Mesothelial cell of epicardium (in vitro differentiated cells): ENCODE results near the gene SPPL2C. TPM values are rescaled to one million over a fixed set of nuclear protein-coding genes. Genes with fewer than 3 reads are reported as not detected.

Experiments
- DNase-seq, 2 experiments: peaks; one replicate each; pipeline ENCODE4 v3.0.0; 2021; ENCODE audit warnings: low spot score in 2 of 2; ENCODE audit not compliant: unreplicated experiment in 2 of 2
- H3K27ac Mint-ChIP-seq: 2 replicates; pipeline ENCODE4 v1.8.0; 2021; ENCODE audit warnings: mixed read lengths
- H3K27me3 Mint-ChIP-seq: 2 replicates; pipeline ENCODE4 v1.8.0; 2021; ENCODE audit warnings: low read depth, mixed read lengths
- H3K36me3 Mint-ChIP-seq: 2 replicates; pipeline ENCODE4 v1.8.0; 2021; ENCODE audit warnings: mixed read lengths
- H3K4me1 Mint-ChIP-seq: 2 replicates; pipeline ENCODE4 v1.8.0; 2021; ENCODE audit warnings: mixed read lengths
- H3K4me3 Mint-ChIP-seq: 2 replicates; pipeline ENCODE4 v1.8.0; 2021; ENCODE audit warnings: mild to moderate bottlenecking, moderate library complexity, mixed read lengths
- H3K9me3 Mint-ChIP-seq: 2 replicates; pipeline ENCODE4 v1.8.0; 2021; ENCODE audit warnings: mixed read lengths
- CTCF ChIP-seq: fragments of 200-600 bp; sonication (generic); IDR thresholded peaks from one replicate; pipeline ENCODE4 v1.5.0; 2021; ENCODE audit warnings: antibody characterized with exemption; ENCODE audit not compliant: unreplicated experiment
- total RNA-seq: library from RNA; stranded (reverse); gene quantifications from 3 replicates; pipeline ENCODE4 v1.2.1, GENCODE V29; 2021

The SPPL2C gene
- total RNA-seq, 1 donor from 2014 or later = not detected

DNA sequence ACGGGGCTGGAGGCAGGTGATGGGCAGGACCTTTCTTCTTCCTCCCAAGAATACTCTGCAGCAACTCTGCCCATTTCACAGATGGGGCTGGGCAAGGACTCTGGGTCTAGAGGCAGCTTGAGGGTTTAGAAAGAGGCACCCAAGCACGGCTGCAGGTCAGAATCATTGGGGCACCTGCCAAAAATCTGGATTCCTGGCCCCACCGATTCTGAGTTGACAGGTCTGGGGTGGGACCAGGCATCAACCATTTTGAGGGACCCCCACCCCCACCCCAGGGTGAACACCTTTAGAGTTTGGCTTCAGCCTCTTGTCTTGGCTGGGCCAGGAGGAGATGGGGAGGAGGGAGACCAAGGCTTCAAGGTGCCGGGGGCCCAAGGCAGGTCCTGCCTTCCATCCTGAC, 5.3 kb downstream of the SPPL2C start:
- Mint-ChIP-seq H3K9me3 (no peaks in the 10 kb centered on the region), H3K4me1 (no peaks in the 10 kb centered on the region), H3K27ac (no peak overlapping the region), H3K4me3 (no peak overlapping the region), H3K27me3 (peaks cover 42% of the 10 kb centered on the region), H3K36me3 (no peaks in the 10 kb centered on the region)
- TF ChIP-seq CTCF = no peak
- DNase-seq = no peak

DNA sequence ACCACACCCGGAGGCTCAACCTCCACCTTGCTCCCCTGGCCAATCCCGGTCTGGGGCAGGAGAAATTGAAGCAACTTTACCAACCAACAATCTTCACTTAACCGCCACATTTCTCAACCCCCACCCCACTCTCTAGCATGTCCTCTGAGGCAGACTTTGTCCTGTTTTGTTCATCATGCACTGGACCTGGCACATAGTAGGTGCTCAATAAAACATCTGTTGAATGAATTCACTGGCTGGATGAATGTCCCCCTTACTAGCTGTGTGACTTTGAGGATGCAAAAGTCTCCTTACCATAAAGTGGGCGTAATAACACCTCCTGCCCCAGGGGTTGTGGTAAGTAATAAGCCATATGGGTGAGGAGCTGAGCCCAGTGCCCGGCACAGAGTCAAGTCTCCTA, 5.8 kb downstream of the SPPL2C start:
- no peak for TF ChIP-seq CTCF
- no peak overlapping the region for H3K4me3 Mint-ChIP-seq
- H3K36me3 Mint-ChIP-seq = no peaks in the 10 kb centered on the region
- H3K4me1 Mint-ChIP-seq = no peaks in the 10 kb centered on the region
- DNase-seq = no peak
- H3K27ac Mint-ChIP-seq = no peak overlapping the region
- H3K27me3 Mint-ChIP-seq = peaks cover 45% of the 10 kb centered on the region
- H3K9me3 Mint-ChIP-seq = no peaks in the 10 kb centered on the region

- no peak for DNase-seq
- H3K27ac Mint-ChIP-seq = no peak overlapping the region
- H3K4me1 Mint-ChIP-seq = no peaks in the 10 kb centered on the region
- no peak for TF ChIP-seq CTCF
- no peak overlapping the region for H3K4me3 Mint-ChIP-seq
- H3K9me3 Mint-ChIP-seq = no peaks in the 10 kb centered on the region
- H3K27me3 Mint-ChIP-seq = peaks cover 45% of the 10 kb centered on the region
- H3K36me3 Mint-ChIP-seq = no peaks in the 10 kb centered on the region
Observed at GRCh38 chr17:45851022-45851421, 6.3 kb downstream of the SPPL2C start.

DNA sequence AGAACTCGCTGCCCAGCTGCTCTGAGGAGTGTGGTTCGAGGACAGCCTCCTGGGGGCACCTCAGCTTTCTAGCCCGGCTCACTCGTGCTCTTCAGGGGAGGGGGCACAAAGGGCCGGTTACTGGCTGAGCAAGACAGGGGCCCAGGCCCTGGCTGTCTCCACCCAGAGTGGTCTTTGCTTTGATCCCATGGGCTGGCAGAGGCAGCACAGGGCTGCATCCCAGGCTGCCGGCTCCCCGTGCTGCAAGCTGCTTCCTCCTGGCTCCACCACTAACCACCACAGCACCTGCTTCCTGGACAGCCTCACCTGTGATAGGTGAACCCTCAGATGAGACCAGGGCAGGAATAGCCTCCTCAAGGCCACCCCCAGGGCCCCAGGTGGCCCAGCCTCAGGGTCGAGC, 6.8 kb downstream of the SPPL2C start:
- no peak for DNase-seq
- no peak overlapping the region for H3K27ac Mint-ChIP-seq
- no peak overlapping the region for H3K4me3 Mint-ChIP-seq
- no peaks in the 10 kb centered on the region for H3K4me1 Mint-ChIP-seq
- no peak for TF ChIP-seq CTCF
- H3K9me3 Mint-ChIP-seq = no peaks in the 10 kb centered on the region
- peaks cover 41% of the 10 kb centered on the region for H3K27me3 Mint-ChIP-seq
- H3K36me3 Mint-ChIP-seq = no peaks in the 10 kb centered on the region

DNA sequence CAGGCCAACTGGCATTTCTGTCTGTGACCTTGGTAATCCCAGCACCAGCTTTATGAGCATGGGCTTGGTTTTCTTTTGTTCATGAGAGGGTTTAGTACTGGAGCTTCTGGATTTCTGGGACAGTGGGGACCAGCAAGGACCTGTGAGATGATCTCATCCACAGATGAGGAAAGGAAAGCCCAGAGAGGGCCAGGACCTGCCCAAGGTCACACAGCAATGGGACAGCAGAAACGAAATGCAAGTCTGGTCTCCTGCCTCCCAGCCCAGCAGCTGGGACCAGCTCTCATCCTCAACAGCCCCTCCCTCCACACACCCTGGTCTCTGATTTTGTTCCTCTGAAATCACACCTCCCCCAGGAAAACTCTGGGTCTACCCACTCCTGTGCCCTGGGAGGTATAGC, 7.2 kb downstream of the SPPL2C start:
- Mint-ChIP-seq H3K27ac (no peak overlapping the region), H3K27me3 (peaks cover 41% of the 10 kb centered on the region), H3K9me3 (no peaks in the 10 kb centered on the region), H3K36me3 (no peaks in the 10 kb centered on the region), H3K4me3 (no peak overlapping the region), H3K4me1 (no peaks in the 10 kb centered on the region)
- no peak for DNase-seq
- TF ChIP-seq CTCF = no peak
